ENCODE results near the gene THRB. TPM values are rescaled to one million over a fixed set of nuclear protein-coding genes. Genes with fewer than 3 reads are reported as not detected.

THRB gene
- polyA plus RNA-seq, 1 of the 3 experiments (the other 2 are of a cell fraction): 0.02 TPM

GRCh38 chr3:24196526-24196925 lies 298.1 kb downstream of the THRB start (continued):
- TF ChIP-seq REST (IDR thresholded peaks at IDR 0.05; ENCODE audit: low read depth, low read length) (0 out of 2 replicates have a peak, but pooled peaks have one; percentile 40), SMC3 (IDR thresholded peaks at IDR 0.05; ENCODE audit: low read depth, low read length) (no peak), MXI1 (IDR thresholded peaks at IDR 0.05; ENCODE audit: low read depth, low read length) (no peak), NRF1 (IDR thresholded peaks at IDR 0.05; ENCODE audit: low read depth, low read length) (no peak), EP300 (IDR thresholded peaks at IDR 0.05; ENCODE audit: borderline replicate concordance in 1 of 2, low read depth in 1 of 2, low read length in 1 of 2) (peak in 1 of 2 experiments; percentile 69; a peak in 1 of 4 replicates), TEAD4 (IDR thresholded peaks at IDR 0.05; ENCODE audit: borderline replicate concordance, insufficient read depth) (0 out of 2 replicates have a peak, but pooled peaks have one; percentile 63)

GRCh38 chr3:24195504-24196230 lies 299.0 kb downstream of the THRB start:
- no peaks in the 10 kb centered on the region for H3K27me3 ChIP-seq (ENCODE audit: insufficient read depth)
- H3K36me3 ChIP-seq (replicated peaks in 1 of 2; ENCODE audit: control insufficient read depth in 1 of 2, insufficient read depth in 2 of 2, low read length in 1 of 2): no peaks in the 10 kb centered on the region
- H3K4me2 ChIP-seq: no peak overlapping the region
- H3K9me3 ChIP-seq: no peaks in the 10 kb centered on the region
- no peak overlapping the region for H3K27ac ChIP-seq (ENCODE audit: low read depth in 2 of 2, low read length in 1 of 2)
- CTCF ChIA-PET: interaction anchor here (2.8 kb wide), 1 partner anchor 10 kb away, joined by 17 read pairs; no protein-coding TSS in a partner anchor
- H3K4me3 ChIP-seq (ENCODE audit: low read depth in 2 of 2, low read length in 1 of 2): no peak overlapping the region
- H3K9ac ChIP-seq: no peak overlapping the region
- no peaks in the 10 kb centered on the region for H4K20me1 ChIP-seq (ENCODE audit: insufficient read depth)
- H3K4me1 ChIP-seq (ENCODE audit: control insufficient read depth in 1 of 2, insufficient read depth in 2 of 2, low read depth in 1 of 2, low read length in 1 of 2): peaks cover 8 to 38% of the 10 kb centered on the region in 2 experiments; a peak in 3 of 4 replicates
- DNase-seq: no peak
- H3K9me2 ChIP-seq: no peaks in the 10 kb centered on the region
- TF ChIP-seq RAD21 (IDR thresholded peaks at IDR 0.05; ENCODE audit: low read length): no peak
- TF ChIP-seq REST (IDR thresholded peaks at IDR 0.05; ENCODE audit: low read depth, low read length): peak; percentile 74; the same call in 1 of the 2 replicates
- POLR2A ChIA-PET: no interaction called here
- H2AFZ ChIP-seq (ENCODE audit: low read depth): no peak overlapping the region
- peaks cover 12% of the 10 kb centered on the region for H3F3A ChIP-seq (replicated peaks; ENCODE audit: insufficient read depth)
- H3K79me2 ChIP-seq (ENCODE audit: insufficient read depth): no peaks in the 10 kb centered on the region
